GM12864 (cell line): ENCODE measurements around the gene PARD3B.

Source experiments
- DNase-seq: peaks from one replicate; pipeline ENCODE4 v3.0.0-alpha.2; 2011; ENCODE audit warnings: low read depth
- H3K4me3 ChIP-seq: 2 replicates; pipeline ENCODE4 v1.5.1; 2011; ENCODE audit warnings: mild to moderate bottlenecking, low read depth, low read length, control low read depth
- CTCF ChIP-seq: IDR thresholded peaks from 2 replicates; pipeline ENCODE4 v1.5.1; 2011; ENCODE audit warnings: low read depth, mild to moderate bottlenecking, moderate library complexity, low read length, control low read depth, inconsistent platforms; ENCODE audit errors: missing control alignments

The PARD3B gene

GRCh38 chr2:205561441-205561840 is 1016.2 kb downstream of the PARD3B start:
- DNase-seq: no peak

GRCh38 chr2:205563646-205564045 is 1018.4 kb downstream of the PARD3B start:
- H3K4me3 ChIP-seq: no peak overlapping the region
- no peak for DNase-seq
- TF ChIP-seq CTCF: peak; percentile 53

More at GRCh38 chr2:205561441-205561840, 1016.2 kb downstream of the PARD3B start:
- H3K4me3 ChIP-seq: no peak overlapping the region
- no peak for TF ChIP-seq CTCF

DNA sequence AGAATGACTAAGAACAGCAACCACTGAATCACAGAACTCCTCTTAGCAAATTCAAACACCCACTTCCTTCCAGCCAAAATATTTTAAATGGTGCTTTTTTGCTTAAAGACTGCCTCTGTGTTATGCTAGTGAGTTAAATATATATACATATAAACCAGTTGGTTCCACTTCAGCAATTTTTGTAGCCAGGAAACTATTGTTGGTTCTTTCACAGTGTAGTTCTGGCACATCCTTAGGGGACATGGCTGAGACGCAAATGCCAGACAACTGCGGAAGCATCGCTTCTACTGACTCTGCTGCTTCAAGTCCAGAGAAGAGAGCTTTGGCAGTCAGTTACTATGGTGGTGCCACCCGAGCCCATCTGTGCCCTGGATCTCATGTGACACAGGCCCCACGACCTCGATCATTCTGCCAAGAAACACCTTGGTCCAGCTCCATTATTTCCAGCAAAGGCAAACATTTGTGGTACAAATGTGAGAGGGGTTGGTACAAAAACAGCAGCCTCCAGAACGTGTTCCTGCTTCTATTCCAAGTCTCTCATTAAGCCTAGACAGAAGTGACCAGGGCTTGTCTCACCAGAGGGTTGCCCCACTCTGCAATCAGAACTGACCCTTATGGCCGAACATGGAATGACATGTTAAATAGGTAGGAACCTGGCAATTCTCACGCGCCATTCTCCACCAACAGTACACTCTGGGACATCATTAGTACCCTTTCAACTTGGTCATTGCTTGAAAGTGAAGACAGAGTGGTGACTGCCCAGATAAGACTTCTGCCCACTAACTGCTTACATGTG is 1019.3 kb downstream of the PARD3B start:
- no peak overlapping the region for H3K4me3 ChIP-seq
- TF ChIP-seq CTCF: peak; percentile 17
- DNase-seq: no peak

DNA sequence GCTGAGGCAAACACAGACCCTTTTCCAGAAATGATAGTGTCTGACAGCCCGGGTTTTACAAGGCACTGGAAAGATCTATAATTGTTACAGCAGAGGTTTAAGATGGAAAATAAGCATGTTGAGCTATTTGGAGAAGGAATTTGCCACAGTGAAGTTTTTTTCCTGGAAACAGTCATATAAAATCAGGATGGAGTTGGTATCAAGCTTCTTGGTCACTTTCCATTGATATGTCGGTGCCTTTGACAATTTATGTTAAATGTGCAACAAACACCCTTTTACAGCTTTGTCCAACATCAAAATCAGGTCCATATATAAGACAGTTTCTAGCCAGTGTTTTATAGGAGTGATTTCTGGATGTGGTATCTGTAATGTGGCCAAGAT is 1019.9 kb downstream of the PARD3B start:
- no peak overlapping the region for H3K4me3 ChIP-seq
- no peak for DNase-seq
- TF ChIP-seq CTCF: no peak

DNA sequence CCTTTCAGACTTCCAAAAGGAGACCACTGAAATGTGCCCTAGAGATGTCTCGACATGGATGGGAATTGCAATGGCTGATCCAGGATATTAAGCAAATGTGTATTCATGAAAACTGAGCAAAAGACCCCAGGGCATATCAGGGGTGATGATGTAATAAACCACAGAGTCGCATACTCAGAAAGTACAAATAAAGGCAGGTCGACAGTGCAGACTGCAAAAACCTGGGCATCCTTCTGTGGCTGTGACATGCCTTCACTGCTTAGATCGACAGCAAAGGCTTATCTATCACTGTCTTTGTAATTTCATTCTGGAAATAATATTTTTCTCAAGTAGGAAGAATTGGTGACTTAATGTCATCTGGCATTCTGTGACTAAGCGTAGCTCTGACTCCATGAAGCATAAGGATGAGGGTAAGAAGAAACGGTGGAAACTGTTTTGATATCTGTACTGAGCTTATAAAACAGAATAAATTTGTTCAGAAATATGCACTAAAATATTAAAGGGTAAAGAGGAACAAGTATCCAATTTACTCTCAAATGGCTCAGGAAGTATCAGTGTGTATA is 1021.4 kb downstream of the PARD3B start:
- no peak overlapping the region for H3K4me3 ChIP-seq
- no peak for TF ChIP-seq CTCF
- DNase-seq: no peak

- no peak overlapping the region for H3K4me3 ChIP-seq
- DNase-seq: no peak
- TF ChIP-seq CTCF: no peak
These were observed 1023.3 kb downstream of the PARD3B start for GRCh38 chr2:205568620-205569019.

DNA sequence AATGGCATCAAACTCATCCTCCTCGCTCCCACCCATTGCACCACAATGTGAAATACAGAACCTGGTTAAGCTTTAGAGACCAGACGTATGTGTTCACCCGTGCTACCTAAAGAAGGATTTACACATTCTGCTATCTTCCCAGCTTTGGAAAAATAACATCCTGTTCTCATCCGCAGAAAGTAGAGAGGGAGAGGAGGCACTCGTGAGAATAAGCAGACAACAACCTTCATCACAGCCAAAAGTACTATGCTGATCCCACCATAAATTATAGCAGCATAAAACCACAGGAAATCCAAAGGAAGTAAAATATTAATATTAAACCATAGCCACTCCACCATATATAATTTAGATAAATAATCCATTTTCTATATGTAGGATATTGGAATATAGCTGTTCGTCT is 1025.4 kb downstream of the PARD3B start:
- DNase-seq: no peak
- no peak for TF ChIP-seq CTCF
- no peak overlapping the region for H3K4me3 ChIP-seq
